Epithelial cell of esophagus (primary cell): Measurements from ENCODE around the gene PYY.

Experiments
- DNase-seq: peaks from one replicate; pipeline ENCODE4 v3.0.0; 2010; ENCODE audit warnings: low read depth
- H3K4me3 ChIP-seq: 2 replicates; pipeline ENCODE4 v1.5.1; 2011; ENCODE audit warnings: mild to moderate bottlenecking, low read length, control low read depth
- CTCF ChIP-seq: IDR thresholded peaks from 2 replicates; pipeline ENCODE4 v1.5.1; 2011; ENCODE audit warnings: low read depth, mild to moderate bottlenecking, low read length, control low read depth, inconsistent platforms; ENCODE audit not compliant: insufficient read depth; ENCODE audit errors: missing control alignments

Gene PYY

DNA sequence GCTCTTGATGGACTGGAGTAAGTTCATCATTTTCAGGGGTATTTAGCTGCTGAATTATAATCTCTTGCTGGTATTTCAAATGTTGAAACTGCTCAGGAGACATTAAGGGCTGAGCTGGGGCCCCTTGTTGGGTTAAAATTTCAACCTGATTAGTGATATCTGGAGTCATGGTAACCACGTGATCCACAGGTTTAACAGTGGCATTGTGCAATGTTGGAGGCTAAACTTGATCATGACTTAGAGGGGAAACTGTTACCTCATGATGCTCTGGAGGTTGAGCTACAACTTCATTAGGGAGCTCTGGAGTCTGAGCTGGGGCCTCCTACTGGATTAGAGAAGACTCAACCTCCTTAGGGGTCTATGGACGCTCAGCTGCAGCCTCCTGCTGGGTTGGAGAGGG, 29.2 kb downstream of the PYY start:
- no peak overlapping the region for H3K4me3 ChIP-seq
- peak; percentile 11 for DNase-seq
- no peak for TF ChIP-seq CTCF

DNA sequence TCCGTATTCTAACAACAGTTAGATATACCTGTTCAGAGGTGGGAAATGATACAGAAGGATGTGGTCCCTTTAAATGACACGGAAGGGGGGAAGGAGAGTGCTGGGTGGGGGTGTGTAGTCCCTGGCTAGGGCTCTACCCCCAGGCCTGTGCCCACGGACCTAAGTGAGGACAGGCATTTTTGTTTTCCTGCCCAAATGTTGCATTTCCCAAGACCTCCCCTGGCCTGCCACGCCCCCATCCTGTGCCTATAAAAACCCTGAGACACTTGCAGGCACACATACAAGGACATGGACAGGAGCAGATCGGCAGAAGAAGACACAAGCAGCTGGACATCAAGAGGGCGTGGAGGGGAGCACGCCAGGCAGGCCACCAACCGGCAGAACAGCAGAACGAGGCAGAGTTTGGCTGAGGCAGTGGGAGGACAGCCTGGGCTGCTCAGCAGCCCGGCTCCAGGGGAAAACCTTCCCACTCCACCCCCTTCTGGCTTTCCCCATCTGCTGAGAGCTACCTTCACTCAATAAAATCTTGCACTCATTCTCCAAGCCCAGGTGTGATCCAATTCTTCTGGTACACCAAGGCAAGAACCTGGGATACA, 33.1 kb downstream of the PYY start:
- no peak for TF ChIP-seq CTCF
- DNase-seq: no peak
- H3K4me3 ChIP-seq: no peak overlapping the region

- TF ChIP-seq CTCF: no peak
- DNase-seq: no peak
- H3K4me3 ChIP-seq: no peak overlapping the region
Measured at GRCh38 chr17:43918026-43918389, 35.7 kb downstream of the PYY start.

GRCh38 chr17:43917348-43918025, 36.3 kb downstream of the PYY start:
- peak; percentile 50 for TF ChIP-seq CTCF
- peak; percentile 42 for DNase-seq
- no peak overlapping the region for H3K4me3 ChIP-seq

DNA sequence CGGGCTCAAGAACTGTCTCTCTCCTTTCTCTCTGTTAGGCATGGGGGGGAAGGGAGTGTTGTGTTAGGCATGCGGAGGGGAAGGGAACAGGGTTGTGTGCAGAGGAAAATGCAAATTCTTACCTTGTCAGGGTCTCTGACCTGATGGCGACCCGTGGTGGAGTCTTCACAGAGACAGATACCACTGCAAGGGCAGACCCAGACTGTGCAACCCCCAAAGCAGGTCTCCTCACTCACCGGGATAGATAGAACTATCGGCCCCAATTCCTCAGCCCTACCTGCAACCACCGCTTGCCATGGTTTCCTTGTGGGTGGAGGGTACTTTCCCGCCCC, 36.8 kb downstream of the PYY start:
- no peak overlapping the region for H3K4me3 ChIP-seq
- no peak for DNase-seq
- TF ChIP-seq CTCF: no peak

GRCh38 chr17:43916385-43916784, 37.4 kb downstream of the PYY start:
- no peak for DNase-seq
- H3K4me3 ChIP-seq: no peak overlapping the region
- TF ChIP-seq CTCF: no peak

DNA sequence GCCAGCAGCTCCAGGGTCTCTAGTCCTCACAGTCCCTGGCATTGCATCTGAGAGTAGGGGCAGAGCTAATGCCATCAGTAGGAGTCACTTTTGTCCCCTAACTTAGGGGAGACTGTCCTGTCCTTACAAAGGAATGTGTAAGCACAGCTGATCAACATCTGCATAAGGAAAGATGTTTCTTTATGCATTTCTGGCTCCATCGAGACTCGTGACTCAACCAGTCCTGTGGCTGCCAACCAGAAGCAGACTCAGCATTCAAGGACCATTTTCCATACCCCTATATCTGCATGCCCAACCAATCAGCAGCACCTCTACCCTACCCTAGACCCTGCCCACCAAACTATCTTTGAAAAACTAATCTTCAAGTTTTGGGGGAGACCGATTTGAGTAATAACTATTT, 38.2 kb downstream of the PYY start:
- no peak for TF ChIP-seq CTCF
- DNase-seq: no peak
- no peak overlapping the region for H3K4me3 ChIP-seq
